Cardiac muscle cell (in vitro differentiated cells and primary cell): Measurements from ENCODE around the gene KRTAP16-1. TPM values are rescaled to one million over a fixed set of nuclear protein-coding genes. Genes with fewer than 3 reads are reported as not detected.
"Not testable (repeated sequence)": the region's sequence is repeated elsewhere in the genome, so short reads cannot be mapped to it uniquely, and the experiment has no call there.

Experiments used
- DNase-seq, 2 donors: peaks; one replicate each; pipeline versions ENCODE4 v3.0.0 to v3.0.0-alpha.2; 2010 to 2017; ENCODE audit warnings: low read depth in 1 of 2, low spot score in 1 of 2
- H3K27ac ChIP-seq: fragments of 200-600 bp; sonication (generic); 2 replicates; pipeline ENCODE4 v1.5.1; 2016
- H3K27me3 ChIP-seq: fragments of 200-600 bp; sonication (generic); 2 replicates; pipeline ENCODE4 v1.6.0; 2016; ENCODE audit warnings: control low read depth
- H3K36me3 ChIP-seq: fragments of 200-600 bp; sonication (generic); 2 replicates; pipeline ENCODE4 v1.5.1; 2016; ENCODE audit warnings: control low read depth
- H3K4me1 ChIP-seq: fragments of 200-600 bp; sonication (generic); 2 replicates; pipeline ENCODE4 v1.8.1; 2017; ENCODE audit warnings: low read depth, mild to moderate bottlenecking, mixed run types
- H3K4me3 ChIP-seq: fragments of 200-600 bp; sonication (generic); 2 replicates; pipeline ENCODE4 v1.5.1; 2016; ENCODE audit warnings: mild to moderate bottlenecking
- H3K9me3 ChIP-seq: fragments of 200-600 bp; sonication (generic); 2 replicates; pipeline ENCODE4 v1.5.1; 2017; ENCODE audit warnings: low read depth, mild to moderate bottlenecking, control low read depth
- CTCF ChIP-seq: IDR thresholded peaks from 2 replicates; pipeline ENCODE4 v1.5.1; 2012; ENCODE audit warnings: low read depth, mild to moderate bottlenecking, low read length
- polyA plus RNA-seq: library from polyadenylated mRNA; unstranded; fragments of >200 nt; fragmentation: Nextera tagmentation; extraction: Ambion mirVana; gene quantifications from 2 replicates; pipeline ENCODE4 v1.2.1, GENCODE V29; 2016
- total RNA-seq: library from RNA; depleted of rRNA; stranded (reverse); fragments of >200 nt; gene quantifications from 2 replicates; pipeline ENCODE4 v1.2.3, GENCODE V29; 2016

Gene KRTAP16-1
- total and polyA plus RNA-seq, 2 experiments from 2014 or later = not detected

- Histone ChIP-seq H3K9me3 (no peaks in the 10 kb centered on the region), H3K27me3 (no peaks in the 10 kb centered on the region), H3K4me1 (no peaks in the 10 kb centered on the region), H3K36me3 (no peaks in the 10 kb centered on the region), H3K4me3 (no peak overlapping the region), H3K27ac (no peak overlapping the region)
- TF ChIP-seq CTCF = no peak
- DNase-seq = no peak
These were observed 39.0 kb upstream of the KRTAP16-1 start for GRCh38 chr17:41347869-41348760.

DNA sequence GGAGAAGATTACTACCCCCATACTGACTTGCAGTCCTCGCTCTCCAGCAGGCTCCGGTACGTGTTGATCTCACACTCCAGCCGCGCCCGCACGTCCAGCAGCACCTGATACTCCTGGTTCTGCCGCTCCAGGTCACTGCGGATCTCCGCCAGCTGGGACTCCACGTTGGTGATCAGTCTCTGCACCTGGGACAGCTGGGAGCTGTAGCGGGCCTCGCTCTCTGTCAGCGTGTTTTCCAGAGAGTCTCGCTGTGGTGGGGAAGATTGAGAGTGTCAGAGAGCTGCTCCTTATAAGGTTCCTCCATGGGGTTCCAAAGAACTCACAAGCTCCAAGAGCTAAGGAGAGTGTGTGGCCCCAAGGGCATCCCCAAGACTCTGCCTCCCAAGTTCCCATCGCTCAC, 37.3 kb upstream of the KRTAP16-1 start:
- not testable (repeated sequence) for H3K9me3 ChIP-seq, H3K36me3 ChIP-seq, H3K27me3 ChIP-seq, H3K4me1 ChIP-seq, H3K27ac ChIP-seq, DNase-seq, H3K4me3 ChIP-seq

DNA sequence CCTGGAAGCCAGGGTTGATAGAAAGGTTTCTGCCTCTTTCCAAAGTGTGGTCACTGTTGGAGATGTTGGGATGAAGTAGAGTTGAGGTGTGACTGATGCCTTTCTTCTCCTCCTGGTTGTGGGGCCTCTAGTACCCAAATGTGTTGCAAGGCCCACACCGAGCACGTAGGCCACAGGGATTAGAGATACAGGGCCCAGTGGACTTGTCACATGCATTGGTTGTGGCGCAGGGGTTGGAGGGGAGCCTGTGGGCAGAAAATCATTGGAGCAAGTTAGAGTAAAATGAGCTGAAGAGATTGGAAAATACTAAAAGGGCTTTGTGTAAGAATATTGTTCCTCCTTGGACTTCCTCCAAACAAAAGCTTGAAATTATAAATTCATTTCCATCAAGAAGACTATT, 36.9 kb upstream of the KRTAP16-1 start:
- DNase-seq = no peak
- Histone ChIP-seq H3K4me1 (no peaks in the 10 kb centered on the region), H3K36me3 (no peaks in the 10 kb centered on the region), H3K9me3 (no peaks in the 10 kb centered on the region), H3K4me3 (no peak overlapping the region), H3K27me3 (no peaks in the 10 kb centered on the region), H3K27ac (no peak overlapping the region)
- TF ChIP-seq CTCF = no peak

DNA sequence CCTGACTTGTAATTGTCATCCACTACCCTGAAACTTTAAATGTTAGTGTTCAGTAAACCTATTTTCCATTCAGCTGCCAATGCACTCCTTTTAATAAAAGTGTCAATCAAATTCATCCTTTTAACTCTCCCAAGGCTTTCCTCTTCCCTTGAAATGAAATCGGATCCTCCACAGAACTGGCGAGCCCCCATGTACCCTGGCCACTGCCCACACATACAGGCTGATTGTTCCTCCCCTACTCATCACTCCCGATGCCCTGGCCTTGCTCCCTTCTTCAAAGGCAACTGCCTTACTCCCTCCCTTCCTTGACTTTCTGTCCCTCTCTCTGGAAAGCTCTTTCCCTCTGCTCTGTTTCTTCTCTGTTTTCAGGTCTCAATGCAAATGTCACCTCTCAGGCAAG, 33.9 kb upstream of the KRTAP16-1 start:
- no peaks in the 10 kb centered on the region for H3K27me3 ChIP-seq
- no peak for TF ChIP-seq CTCF
- no peak overlapping the region for H3K27ac ChIP-seq
- H3K4me1 ChIP-seq = no peaks in the 10 kb centered on the region
- DNase-seq = no peak
- H3K36me3 ChIP-seq = no peaks in the 10 kb centered on the region
- H3K9me3 ChIP-seq = no peaks in the 10 kb centered on the region
- H3K4me3 ChIP-seq = no peak overlapping the region

GRCh38 chr17:41340934-41341861, 32.1 kb upstream of the KRTAP16-1 start:
- DNase-seq = no peak
- Histone ChIP-seq H3K4me3 (no peak overlapping the region), H3K27me3 (no peaks in the 10 kb centered on the region), H3K36me3 (no peaks in the 10 kb centered on the region), H3K27ac (no peak overlapping the region), H3K4me1 (no peaks in the 10 kb centered on the region), H3K9me3 (no peaks in the 10 kb centered on the region)
- no peak for TF ChIP-seq CTCF

DNA sequence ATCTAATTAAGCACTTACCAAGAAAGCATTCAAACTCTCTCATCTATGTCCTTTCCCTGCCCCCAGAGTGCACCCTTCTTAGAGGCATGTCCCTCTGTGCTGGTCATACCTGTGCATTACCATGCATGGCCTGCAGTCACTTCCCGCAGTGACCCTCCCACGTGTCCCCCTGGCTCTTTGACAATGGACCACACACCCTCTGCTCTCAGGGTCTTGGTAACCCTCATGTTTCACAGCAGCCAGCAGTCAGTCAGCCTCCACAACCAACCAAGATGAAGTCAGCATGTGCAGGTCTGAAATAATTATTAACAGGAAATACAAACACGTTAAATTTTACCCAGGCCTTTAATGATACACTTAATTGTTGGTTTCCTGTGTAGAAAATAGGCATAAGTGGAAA, 31.4 kb upstream of the KRTAP16-1 start:
- TF ChIP-seq CTCF = no peak
- Histone ChIP-seq H3K9me3 (no peaks in the 10 kb centered on the region), H3K4me1 (no peaks in the 10 kb centered on the region), H3K36me3 (no peaks in the 10 kb centered on the region), H3K27ac (no peak overlapping the region), H3K27me3 (no peaks in the 10 kb centered on the region), H3K4me3 (no peak overlapping the region)
- no peak for DNase-seq
